Neural cell (in vitro differentiated cells): ENCODE data around the gene FAM98C. TPM values are rescaled to one million over a fixed set of nuclear protein-coding genes. Genes with fewer than 3 reads are reported as not detected.
"Not testable (repeated sequence)": the region's sequence is repeated elsewhere in the genome, so short reads cannot be mapped to it uniquely, and the experiment has no call there.

ENCODE experiments used
- H2AFZ ChIP-seq: fragments of 200-600, 300-800 bp; sonication (generic), shearing (Covaris generic); 2 replicates; pipeline ENCODE4 v1.6.0; 2014; ENCODE audit warnings: low read depth, mild to moderate bottlenecking, antibody characterized with exemption, low read length, moderate library complexity
- H3F3A ChIP-seq: fragments of 200-600 bp; shearing (Covaris generic); 2 replicates; pipeline ENCODE4 v1.6.1; 2016; ENCODE audit warnings: mild to moderate bottlenecking, moderate library complexity, mixed read lengths, antibody characterized with exemption, low read length; ENCODE audit not compliant: insufficient read depth, poor library complexity, severe bottlenecking
- H3K27ac ChIP-seq: fragments of 200-600, 300-800 bp; sonication (generic), shearing (Covaris generic); 2 replicates; pipeline ENCODE4 v1.5.1; 2014; ENCODE audit warnings: mild to moderate bottlenecking, low read length, moderate library complexity
- H3K27me3 ChIP-seq: fragments of 300-800, 200-600 bp; sonication (generic), shearing (Covaris generic); 2 replicates; pipeline ENCODE4 v1.6.0; 2014; ENCODE audit warnings: mild to moderate bottlenecking, low read depth, low read length, moderate library complexity; ENCODE audit not compliant: insufficient read depth
- H3K36me3 ChIP-seq: fragments of 300-800, 200-600 bp; sonication (generic), shearing (Covaris generic); 2 replicates; pipeline ENCODE4 v1.5.1; 2014; ENCODE audit warnings: mild to moderate bottlenecking, antibody characterized with exemption, low read length, moderate library complexity; ENCODE audit not compliant: insufficient read depth
- H3K4me2 ChIP-seq: fragments of 300-800, 200-600 bp; sonication (generic), shearing (Covaris generic); 2 replicates; pipeline ENCODE4 v1.6.0; 2014; ENCODE audit warnings: mild to moderate bottlenecking, low read length
- H3K4me3 ChIP-seq: fragments of 300-800, 200-600 bp; sonication (generic), shearing (Covaris generic); 2 replicates; pipeline ENCODE4 v1.5.1; 2014; ENCODE audit warnings: mild to moderate bottlenecking, low read length, moderate library complexity
- H3K79me2 ChIP-seq: fragments of 200-600 bp; shearing (Covaris generic); replicated peaks from 2 replicates; pipeline ENCODE4 v1.6.0; 2014; ENCODE audit warnings: mild to moderate bottlenecking, low read length, moderate library complexity; ENCODE audit not compliant: insufficient read depth
- H3K9ac ChIP-seq: fragments of 300-800, 200-600 bp; sonication (generic), shearing (Covaris generic); 2 replicates; pipeline ENCODE4 v1.6.1; 2016; ENCODE audit warnings: mild to moderate bottlenecking, low read length, mixed read lengths
- H3K9me2 ChIP-seq: fragments of 200-600 bp; shearing (Covaris generic); 2 replicates; pipeline ENCODE4 v1.6.1; 2016; ENCODE audit warnings: mild to moderate bottlenecking, low read length, mixed read lengths; ENCODE audit not compliant: insufficient read depth
- H3K9me3 ChIP-seq: fragments of 200-600, 300-800 bp; sonication (generic), shearing (Covaris generic); 2 replicates; pipeline ENCODE4 v1.6.1; 2016; ENCODE audit warnings: mild to moderate bottlenecking, mixed run types, low read length, moderate library complexity, mixed read lengths
- H4K20me1 ChIP-seq: fragments of 200-600 bp; shearing (Covaris generic); 2 replicates; pipeline ENCODE4 v1.6.1; 2016; ENCODE audit warnings: mild to moderate bottlenecking, mixed run types; ENCODE audit not compliant: insufficient read depth
- EP300 ChIP-seq: fragments of 450-650 bp; conservative IDR thresholded peaks from 2 replicates; pipeline ENCODE4 v1.6.1; 2014; ENCODE audit warnings: antibody characterized with exemption, mild to moderate bottlenecking, moderate library complexity; ENCODE audit not compliant: poor library complexity, severe bottlenecking
- EZH2 ChIP-seq: fragments of 200-600, 300-800 bp; shearing (Covaris generic), sonication (generic); IDR thresholded peaks from 2 replicates; pipeline ENCODE4 v1.6.1; 2014; ENCODE audit warnings: antibody characterized with exemption, low read length, borderline replicate concordance, mild to moderate bottlenecking; ENCODE audit not compliant: insufficient read depth, poor library complexity, severe bottlenecking
- MXI1 ChIP-seq: fragments of 450-650 bp; conservative IDR thresholded peaks from 2 replicates; pipeline ENCODE4 v1.6.1; 2014; ENCODE audit warnings: antibody characterized with exemption, mild to moderate bottlenecking; ENCODE audit not compliant: poor library complexity, severe bottlenecking
- POLR2AphosphoS5 ChIP-seq: IDR thresholded peaks from 2 replicates; pipeline ENCODE4 v1.6.1; 2012
- RAD21 ChIP-seq: fragments of 450-650 bp; conservative IDR thresholded peaks from 2 replicates; pipeline ENCODE4 v1.6.1; 2014; ENCODE audit warnings: antibody characterized with exemption, mild to moderate bottlenecking, moderate library complexity
- SMC3 ChIP-seq: fragments of 450-650 bp; conservative IDR thresholded peaks from 2 replicates; pipeline ENCODE4 v1.6.1; 2014; ENCODE audit warnings: antibody characterized with exemption, mild to moderate bottlenecking, moderate library complexity; ENCODE audit not compliant: poor library complexity
- TAF1 ChIP-seq: IDR thresholded peaks from 2 replicates; pipeline ENCODE4 v1.6.1; 2012; ENCODE audit warnings: low read depth
- polyA plus RNA-seq: library from polyadenylated mRNA; depleted of rRNA; stranded (reverse); fragments of >200 nt; gene quantifications from 2 replicates; pipeline ENCODE4 v1.2.3, GENCODE V29; 2014
- TF ChIP-seq, protein P1 (sequence below): fragments of 450-650 bp; IDR thresholded peaks from 2 replicates; pipeline ENCODE4 v1.5.1; 2014; ENCODE audit warnings: antibody characterized with exemption, mild to moderate bottlenecking, moderate library complexity; ENCODE audit not compliant: poor library complexity, severe bottlenecking
- TF ChIP-seq, protein P2 (sequence below): IDR thresholded peaks from 2 replicates; pipeline ENCODE4 v1.6.1; 2012; ENCODE audit warnings: borderline replicate concordance

The FAM98C gene
- polyA plus RNA-seq, 1 donor from 2014 or later: 79.3 TPM

DNA sequence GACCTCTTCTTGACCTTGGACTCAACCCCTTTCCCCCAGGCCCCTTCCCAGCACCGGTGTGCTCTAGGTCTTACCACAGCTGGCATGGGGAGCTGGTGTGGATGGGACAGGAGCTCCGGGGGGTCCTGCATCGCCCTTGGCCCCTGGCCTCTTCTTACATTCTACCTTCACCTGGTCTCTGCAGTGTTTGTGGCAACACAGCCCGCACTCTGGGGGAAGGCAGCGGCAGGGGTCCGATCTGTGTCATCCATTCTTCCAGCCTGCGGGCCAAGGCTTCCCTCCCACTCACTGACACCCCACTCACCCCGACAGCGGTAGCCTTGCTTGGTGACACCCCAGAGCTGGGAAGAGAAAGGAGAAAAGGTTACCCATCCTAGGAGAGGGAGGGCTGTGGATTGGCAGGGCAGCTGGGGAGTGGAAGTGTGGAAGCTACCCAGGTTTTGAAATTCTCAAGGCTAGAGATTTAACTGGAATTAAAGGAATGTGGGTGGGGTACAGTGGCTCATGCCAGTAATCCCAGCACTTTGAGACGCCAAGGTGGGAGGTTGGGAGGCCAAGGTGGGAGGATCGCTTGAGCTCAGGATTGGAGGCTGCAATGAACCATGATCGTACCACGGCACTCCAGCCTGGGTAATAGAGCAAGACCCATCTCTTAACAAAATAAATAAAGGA, 8.3 kb downstream of the FAM98C start:
- Histone ChIP-seq H4K20me1 (no peaks in the 10 kb centered on the region), H3K36me3 (no peaks in the 10 kb centered on the region), H3K27me3 (no peaks in the 10 kb centered on the region), H2AFZ (no peak overlapping the region), H3K79me2 (no peaks in the 10 kb centered on the region), H3K9me2 (no peaks in the 10 kb centered on the region), H3K9ac (no peak overlapping the region), H3F3A (no peaks in the 10 kb centered on the region), H3K4me3 (no peak overlapping the region), H3K27ac (no peak overlapping the region), H3K9me3 (no peaks in the 10 kb centered on the region), H3K4me2 (no peak overlapping the region)
- no peak for TF ChIP-seq MXI1
- TF ChIP-seq EZH2: no peak
- TF ChIP-seq POLR2AphosphoS5: no peak
- TF ChIP-seq, protein P1, sequence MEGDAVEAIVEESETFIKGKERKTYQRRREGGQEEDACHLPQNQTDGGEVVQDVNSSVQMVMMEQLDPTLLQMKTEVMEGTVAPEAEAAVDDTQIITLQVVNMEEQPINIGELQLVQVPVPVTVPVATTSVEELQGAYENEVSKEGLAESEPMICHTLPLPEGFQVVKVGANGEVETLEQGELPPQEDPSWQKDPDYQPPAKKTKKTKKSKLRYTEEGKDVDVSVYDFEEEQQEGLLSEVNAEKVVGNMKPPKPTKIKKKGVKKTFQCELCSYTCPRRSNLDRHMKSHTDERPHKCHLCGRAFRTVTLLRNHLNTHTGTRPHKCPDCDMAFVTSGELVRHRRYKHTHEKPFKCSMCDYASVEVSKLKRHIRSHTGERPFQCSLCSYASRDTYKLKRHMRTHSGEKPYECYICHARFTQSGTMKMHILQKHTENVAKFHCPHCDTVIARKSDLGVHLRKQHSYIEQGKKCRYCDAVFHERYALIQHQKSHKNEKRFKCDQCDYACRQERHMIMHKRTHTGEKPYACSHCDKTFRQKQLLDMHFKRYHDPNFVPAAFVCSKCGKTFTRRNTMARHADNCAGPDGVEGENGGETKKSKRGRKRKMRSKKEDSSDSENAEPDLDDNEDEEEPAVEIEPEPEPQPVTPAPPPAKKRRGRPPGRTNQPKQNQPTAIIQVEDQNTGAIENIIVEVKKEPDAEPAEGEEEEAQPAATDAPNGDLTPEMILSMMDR: no peak
- no peak for TF ChIP-seq TAF1
- no peak for TF ChIP-seq RAD21
- no peak for TF ChIP-seq SMC3
- TF ChIP-seq, protein P2, sequence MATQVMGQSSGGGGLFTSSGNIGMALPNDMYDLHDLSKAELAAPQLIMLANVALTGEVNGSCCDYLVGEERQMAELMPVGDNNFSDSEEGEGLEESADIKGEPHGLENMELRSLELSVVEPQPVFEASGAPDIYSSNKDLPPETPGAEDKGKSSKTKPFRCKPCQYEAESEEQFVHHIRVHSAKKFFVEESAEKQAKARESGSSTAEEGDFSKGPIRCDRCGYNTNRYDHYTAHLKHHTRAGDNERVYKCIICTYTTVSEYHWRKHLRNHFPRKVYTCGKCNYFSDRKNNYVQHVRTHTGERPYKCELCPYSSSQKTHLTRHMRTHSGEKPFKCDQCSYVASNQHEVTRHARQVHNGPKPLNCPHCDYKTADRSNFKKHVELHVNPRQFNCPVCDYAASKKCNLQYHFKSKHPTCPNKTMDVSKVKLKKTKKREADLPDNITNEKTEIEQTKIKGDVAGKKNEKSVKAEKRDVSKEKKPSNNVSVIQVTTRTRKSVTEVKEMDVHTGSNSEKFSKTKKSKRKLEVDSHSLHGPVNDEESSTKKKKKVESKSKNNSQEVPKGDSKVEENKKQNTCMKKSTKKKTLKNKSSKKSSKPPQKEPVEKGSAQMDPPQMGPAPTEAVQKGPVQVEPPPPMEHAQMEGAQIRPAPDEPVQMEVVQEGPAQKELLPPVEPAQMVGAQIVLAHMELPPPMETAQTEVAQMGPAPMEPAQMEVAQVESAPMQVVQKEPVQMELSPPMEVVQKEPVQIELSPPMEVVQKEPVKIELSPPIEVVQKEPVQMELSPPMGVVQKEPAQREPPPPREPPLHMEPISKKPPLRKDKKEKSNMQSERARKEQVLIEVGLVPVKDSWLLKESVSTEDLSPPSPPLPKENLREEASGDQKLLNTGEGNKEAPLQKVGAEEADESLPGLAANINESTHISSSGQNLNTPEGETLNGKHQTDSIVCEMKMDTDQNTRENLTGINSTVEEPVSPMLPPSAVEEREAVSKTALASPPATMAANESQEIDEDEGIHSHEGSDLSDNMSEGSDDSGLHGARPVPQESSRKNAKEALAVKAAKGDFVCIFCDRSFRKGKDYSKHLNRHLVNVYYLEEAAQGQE: no peak
- no peak for TF ChIP-seq EP300

DNA sequence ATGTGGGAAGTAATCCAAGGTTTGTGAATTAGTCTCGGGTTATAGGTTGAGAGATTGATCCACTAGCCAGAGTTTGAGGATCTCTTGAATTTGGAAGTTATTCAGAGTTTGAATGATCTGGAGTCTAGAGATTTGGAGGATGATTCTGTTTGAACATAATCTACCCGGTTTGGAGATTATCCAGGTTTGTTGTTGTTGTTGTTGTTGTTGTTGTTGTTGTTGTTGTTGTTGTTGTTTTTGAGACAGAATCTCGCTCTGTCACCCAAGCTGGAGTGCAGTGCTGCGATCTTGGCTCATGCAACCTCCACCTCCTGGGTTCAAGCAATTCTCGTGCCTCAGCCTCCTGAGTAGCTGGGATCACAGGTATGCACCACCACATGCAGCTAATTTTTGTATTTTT, 9.0 kb downstream of the FAM98C start:
- not testable (repeated sequence) for H3K4me3 ChIP-seq, H3K27ac ChIP-seq, H4K20me1 ChIP-seq, H2AFZ ChIP-seq, H3K36me3 ChIP-seq, H3K4me2 ChIP-seq, H3F3A ChIP-seq, H3K79me2 ChIP-seq, H3K27me3 ChIP-seq, H3K9me2 ChIP-seq, H3K9me3 ChIP-seq, H3K9ac ChIP-seq

DNA sequence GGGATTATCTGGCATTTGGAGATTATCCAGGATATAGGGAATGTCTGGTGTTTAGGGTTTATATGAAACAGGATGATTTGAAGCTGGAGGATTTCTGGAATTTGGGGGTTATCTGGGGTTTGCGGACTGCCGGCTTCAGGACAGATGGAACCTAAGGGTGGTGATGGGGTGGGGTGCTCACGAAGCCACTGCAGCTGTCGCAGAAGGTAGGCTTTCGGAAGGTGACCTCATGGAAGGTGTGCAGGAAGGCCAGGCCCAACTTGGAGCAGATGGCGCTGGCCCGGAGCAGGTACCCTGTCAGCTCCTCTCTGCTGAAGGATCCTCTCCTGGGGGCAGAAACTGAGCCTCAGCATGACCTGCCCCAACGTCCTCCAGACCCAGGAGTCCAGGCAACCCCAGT, 9.6 kb downstream of the FAM98C start:
- Histone ChIP-seq H3K4me2 (no peak overlapping the region), H3K27ac (no peak overlapping the region), H3K36me3 (no peaks in the 10 kb centered on the region), H3F3A (no peaks in the 10 kb centered on the region), H4K20me1 (no peaks in the 10 kb centered on the region), H3K79me2 (no peaks in the 10 kb centered on the region), H3K9ac (no peak overlapping the region), H3K9me2 (no peaks in the 10 kb centered on the region), H3K9me3 (no peaks in the 10 kb centered on the region), H3K27me3 (no peaks in the 10 kb centered on the region), H3K4me3 (no peak overlapping the region), H2AFZ (no peak overlapping the region)
- TF ChIP-seq RAD21 (no peak), POLR2AphosphoS5 (no peak), MXI1 (no peak), EZH2 (no peak), EP300 (no peak), SMC3 (no peak)
- TF ChIP-seq, protein P2: no peak
- TF ChIP-seq, protein P1: no peak
